WI38 (cell line): ENCODE results near the gene ABRACL.
A peak's percentile ranks its signal among the peaks of the same experiment; 100 is the strongest.
"Not testable (repeated sequence)": the region's sequence is repeated elsewhere in the genome, so short reads cannot be mapped to it uniquely, and the experiment has no call there.

Experiments used
- H3K4me3 ChIP-seq: 2 replicates; pipeline ENCODE4 v1.5.1; 2011; ENCODE audit warnings: low read depth, mild to moderate bottlenecking, control low read depth, low read length
- TF ChIP-seq, protein P1 (sequence below): IDR thresholded peaks from 2 replicates; pipeline ENCODE4 v1.5.1; 2012; ENCODE audit warnings: low read depth, mild to moderate bottlenecking, control low read depth, low read length

ABRACL gene

DNA sequence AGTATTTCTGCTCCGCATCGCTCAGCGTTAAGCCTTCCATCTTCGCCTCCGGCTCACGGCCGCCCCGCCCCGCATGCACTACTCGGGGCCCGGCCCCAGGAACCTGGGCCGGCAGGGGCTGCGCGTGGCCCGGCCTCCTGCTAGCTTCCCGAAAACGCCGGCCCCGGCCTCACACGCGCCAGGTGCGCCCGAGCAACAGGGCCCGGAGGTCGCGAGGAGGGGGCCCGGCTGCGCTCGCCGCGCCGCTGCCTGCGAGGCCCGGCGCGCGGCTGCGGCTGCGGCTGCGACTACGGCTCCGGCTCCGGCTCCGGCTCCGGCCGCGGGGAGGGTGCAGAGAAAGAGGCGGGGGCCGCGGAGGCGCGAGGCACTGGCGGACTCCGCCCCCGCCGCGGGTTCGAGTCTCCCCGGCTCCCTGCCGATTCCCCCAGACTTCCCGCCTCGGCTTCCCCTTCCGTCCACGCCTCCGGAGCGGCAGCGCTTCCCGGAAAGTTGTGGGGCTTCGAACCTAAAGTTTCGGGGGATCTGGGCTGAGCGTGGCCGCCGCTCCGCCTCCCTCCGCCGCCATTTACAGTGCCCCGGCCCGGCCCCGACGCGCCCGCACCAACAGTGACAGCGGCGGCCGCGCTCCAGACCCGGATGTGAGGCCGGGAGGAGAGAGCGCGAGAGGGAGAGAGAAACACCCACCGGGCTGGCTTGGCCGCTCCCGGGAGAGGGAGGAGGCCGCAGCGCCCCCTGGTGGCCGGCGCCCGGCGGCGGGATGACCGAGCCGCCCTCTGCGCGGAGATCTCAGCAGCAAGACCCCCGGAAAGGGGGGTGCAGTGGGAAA, 40.7 kb upstream of the ABRACL start, which contains the start of gene REPS1:
REPS1 (minus strand) TSS at position 611 of the 826 bp plus-strand sequence; CDS start at position 40, 571 bp downstream.
- peak within 1 kb of the TSS; percentile 86 for H3K4me3 ChIP-seq
- TF ChIP-seq, protein P1, sequence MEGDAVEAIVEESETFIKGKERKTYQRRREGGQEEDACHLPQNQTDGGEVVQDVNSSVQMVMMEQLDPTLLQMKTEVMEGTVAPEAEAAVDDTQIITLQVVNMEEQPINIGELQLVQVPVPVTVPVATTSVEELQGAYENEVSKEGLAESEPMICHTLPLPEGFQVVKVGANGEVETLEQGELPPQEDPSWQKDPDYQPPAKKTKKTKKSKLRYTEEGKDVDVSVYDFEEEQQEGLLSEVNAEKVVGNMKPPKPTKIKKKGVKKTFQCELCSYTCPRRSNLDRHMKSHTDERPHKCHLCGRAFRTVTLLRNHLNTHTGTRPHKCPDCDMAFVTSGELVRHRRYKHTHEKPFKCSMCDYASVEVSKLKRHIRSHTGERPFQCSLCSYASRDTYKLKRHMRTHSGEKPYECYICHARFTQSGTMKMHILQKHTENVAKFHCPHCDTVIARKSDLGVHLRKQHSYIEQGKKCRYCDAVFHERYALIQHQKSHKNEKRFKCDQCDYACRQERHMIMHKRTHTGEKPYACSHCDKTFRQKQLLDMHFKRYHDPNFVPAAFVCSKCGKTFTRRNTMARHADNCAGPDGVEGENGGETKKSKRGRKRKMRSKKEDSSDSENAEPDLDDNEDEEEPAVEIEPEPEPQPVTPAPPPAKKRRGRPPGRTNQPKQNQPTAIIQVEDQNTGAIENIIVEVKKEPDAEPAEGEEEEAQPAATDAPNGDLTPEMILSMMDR, result peak; percentile 64

GRCh38 chr6:138988469-138988834, 40.1 kb upstream of the ABRACL start:
- TF ChIP-seq, protein P1, result no peak
- peak overlapping the region; percentile 86 for H3K4me3 ChIP-seq

DNA sequence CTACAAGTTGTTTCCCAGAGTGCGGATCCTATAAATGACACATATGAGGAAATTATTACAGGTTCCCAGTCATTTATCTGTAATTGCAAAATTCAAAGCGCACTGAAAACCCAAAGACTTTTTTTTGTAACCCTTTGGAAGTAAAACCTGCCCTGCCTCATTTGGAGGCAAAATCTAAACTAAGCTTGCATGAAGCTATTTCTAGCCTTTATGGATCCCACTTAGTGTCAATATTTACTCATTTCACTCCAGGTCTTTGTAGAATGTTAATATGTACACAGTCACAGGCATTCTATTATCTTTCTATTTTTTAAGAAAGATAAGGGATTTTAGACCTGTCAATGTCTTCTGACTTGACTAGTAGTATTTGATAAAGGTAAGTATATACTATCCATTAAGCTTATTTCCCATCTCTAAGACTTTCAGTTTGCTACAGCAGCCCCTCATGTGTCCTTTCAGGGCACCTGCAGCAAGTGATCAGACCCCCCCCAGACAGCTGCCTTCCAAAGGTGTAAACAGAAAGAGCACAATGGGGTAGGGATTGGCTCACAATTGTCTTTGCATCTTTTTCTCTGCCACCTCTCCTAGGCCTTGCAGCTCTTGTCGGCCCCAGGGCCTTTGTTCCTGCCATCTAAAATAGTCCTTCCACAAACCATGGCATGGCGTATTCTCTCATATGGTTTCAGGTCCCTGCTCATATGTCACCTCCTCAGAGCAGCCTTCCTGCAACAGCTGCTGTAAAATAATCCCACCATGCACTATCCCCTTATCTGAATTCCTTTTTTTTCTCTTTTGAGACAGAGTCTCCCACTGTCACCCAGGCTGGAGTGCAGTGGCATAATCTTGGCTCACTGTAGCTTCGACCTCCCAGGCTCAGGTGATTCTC, 39.2 kb upstream of the ABRACL start:
- H3K4me3 ChIP-seq, result no peak overlapping the region

DNA sequence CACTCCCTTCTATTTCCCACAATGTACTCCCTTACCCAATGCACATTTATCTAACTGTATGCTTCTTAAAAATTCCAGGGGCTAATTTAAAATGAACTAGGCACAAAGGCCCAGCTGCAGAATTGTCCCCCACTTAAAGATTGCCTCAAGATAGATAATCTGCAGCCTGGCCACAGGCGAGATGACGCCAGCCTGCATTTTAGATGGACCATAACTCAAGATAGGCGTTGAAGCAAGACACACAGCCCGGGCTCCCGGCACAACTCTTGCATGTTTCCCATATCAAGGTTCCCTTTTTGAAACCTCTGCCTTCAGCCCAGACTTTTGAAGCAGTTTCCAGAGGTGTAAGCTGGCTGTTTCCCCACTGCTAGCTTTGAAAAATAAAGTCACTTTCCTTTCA, 37.3 kb upstream of the ABRACL start:
- TF ChIP-seq, protein P1, result no peak
- no peak overlapping the region for H3K4me3 ChIP-seq

More for the DNA sequence above, 39.2 kb upstream of the ABRACL start:
- TF ChIP-seq, protein P1, result no peak

DNA sequence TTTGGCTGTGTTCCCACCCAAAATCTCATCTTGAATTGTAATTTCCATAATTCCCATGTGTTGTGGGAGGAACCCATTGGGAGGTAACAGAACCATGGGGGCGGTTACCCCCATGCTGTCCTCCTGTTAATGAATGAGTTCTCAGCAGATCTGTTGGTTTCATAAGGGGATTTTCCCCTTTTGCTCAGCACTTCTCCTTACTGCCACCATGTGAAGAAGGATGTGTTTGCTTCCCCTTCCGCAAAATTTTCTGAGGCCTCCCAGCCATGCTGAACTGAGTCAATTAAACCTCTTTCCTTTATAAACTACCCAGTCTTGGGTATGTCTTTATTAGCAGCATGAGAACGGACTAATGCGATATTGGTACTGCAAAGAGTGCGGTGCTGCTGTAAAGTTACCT, 35.6 kb upstream of the ABRACL start:
- not testable (repeated sequence) for H3K4me3 ChIP-seq

DNA sequence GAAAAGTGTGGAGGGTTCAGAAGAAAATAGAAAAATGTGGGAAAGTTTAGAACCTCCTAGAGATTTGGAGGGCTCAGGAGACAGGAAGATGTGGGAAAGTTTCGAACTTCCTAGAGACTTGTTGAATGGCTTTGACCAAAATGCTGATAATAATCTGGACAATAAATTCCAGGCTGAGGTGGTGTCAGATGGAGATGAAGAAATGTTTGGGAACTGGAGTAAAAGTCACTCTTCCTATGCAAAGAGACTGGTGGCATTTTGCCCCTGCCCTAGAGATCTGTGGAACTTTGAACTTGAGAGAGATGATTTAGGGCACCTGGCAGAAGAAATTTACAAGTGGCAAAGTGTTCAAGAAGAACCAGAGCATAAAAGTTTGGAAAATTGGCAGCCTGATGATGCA, 35.1 kb upstream of the ABRACL start:
- not testable (repeated sequence) for H3K4me3 ChIP-seq

- TF ChIP-seq, protein P1, result no peak
- no peak overlapping the region for H3K4me3 ChIP-seq
Measured at GRCh38 chr6:138996524-138996923, 32.0 kb upstream of the ABRACL start.

GRCh38 chr6:138997136-138997535, 31.4 kb upstream of the ABRACL start:
- TF ChIP-seq, protein P1, result no peak
- H3K4me3 ChIP-seq, result no peak overlapping the region
